ENCODE measurements around the gene HCN1. TPM values are rescaled to one million over a fixed set of nuclear protein-coding genes. Genes with fewer than 3 reads are reported as not detected.

Gene HCN1
- polyA plus RNA-seq, 3 donors, result not detected

DNA sequence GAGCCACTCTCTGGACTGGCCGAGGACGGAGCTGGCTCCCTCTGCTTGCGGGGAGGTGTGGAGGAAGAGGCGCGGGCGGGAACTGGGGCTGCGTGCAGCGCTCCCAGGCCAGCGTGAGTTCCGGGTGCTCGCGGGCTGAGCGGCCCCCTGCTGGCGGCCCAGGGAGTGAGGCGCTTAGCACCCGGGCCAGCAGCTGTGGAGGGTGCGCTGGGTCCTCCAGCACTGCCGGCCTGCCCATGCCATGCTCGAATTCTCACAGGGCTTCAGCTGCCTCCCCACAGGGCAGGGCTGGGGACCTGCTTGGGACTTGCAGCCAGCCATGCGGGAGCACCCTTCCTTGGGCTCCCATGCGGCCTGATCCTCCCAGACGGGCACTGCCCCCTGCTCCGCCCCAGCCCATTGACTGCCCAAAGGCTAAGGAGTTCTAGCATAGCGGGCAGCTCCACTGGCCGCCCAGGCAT is 470.6 kb downstream of the HCN1 start:
- Mint-ChIP-seq H3K4me3 (no peak overlapping the region), H3K27me3 (ENCODE audit: low read depth in 3 of 3) (no peaks in the 10 kb centered on the region), H3K36me3 (no peaks in the 10 kb centered on the region), H3K4me1 (no peaks in the 10 kb centered on the region), H3K9me3 (peaks cover 0 to 18% (median 5%) of the 10 kb centered on the region in 7 donors), H3K27ac (no peak overlapping the region)
- Histone ChIP-seq H3K79me2 (ENCODE audit: insufficient read depth, low read length) (no peaks in the 10 kb centered on the region), H3K36me3 (replicated peaks in 1 of 2; ENCODE audit: control insufficient read depth in 1 of 2, insufficient read depth in 2 of 2, low read length in 2 of 2) (no peaks in the 10 kb centered on the region), H3K4me2 (replicated peaks; ENCODE audit: extremely low read depth, low read length, poor library complexity, severe bottlenecking) (no peak overlapping the region), H3K4me1 (ENCODE audit: control insufficient read depth in 1 of 2, insufficient read depth in 2 of 2, low read length in 2 of 2) (no peaks in the 10 kb centered on the region), H3K4me3 (replicated peaks in 1 of 3; ENCODE audit: low read depth in 2 of 3, low read length in 3 of 3) (no peak overlapping the region), H2AFZ (ENCODE audit: insufficient read depth, low read depth, low read length, poor library complexity, severe bottlenecking) (no peak overlapping the region), H3K27me3 (ENCODE audit: control insufficient read depth in 2 of 2, insufficient read depth in 2 of 2, low read length in 2 of 2) (no peaks in the 10 kb centered on the region), H3K27ac (ENCODE audit: low read depth in 1 of 2, low read length in 2 of 2) (no peak overlapping the region), H3K9ac (ENCODE audit: insufficient read depth, low read length, poor library complexity, severe bottlenecking) (no peak overlapping the region), H3K9me3 (replicated peaks in 1 of 2; ENCODE audit: control insufficient read depth in 1 of 2, insufficient read depth in 1 of 2, low read length in 2 of 2) (peaks cover 18 to 33% of the 10 kb centered on the region in 2 donors), H4K20me1 (ENCODE audit: insufficient read depth, low read length) (no peaks in the 10 kb centered on the region)
- WGBS (ENCODE audit: insufficient coverage), result 94% methylated on average over 24 of the region's 25 CpGs
- no peak for DNase-seq
- TF ChIP-seq, protein P1, sequence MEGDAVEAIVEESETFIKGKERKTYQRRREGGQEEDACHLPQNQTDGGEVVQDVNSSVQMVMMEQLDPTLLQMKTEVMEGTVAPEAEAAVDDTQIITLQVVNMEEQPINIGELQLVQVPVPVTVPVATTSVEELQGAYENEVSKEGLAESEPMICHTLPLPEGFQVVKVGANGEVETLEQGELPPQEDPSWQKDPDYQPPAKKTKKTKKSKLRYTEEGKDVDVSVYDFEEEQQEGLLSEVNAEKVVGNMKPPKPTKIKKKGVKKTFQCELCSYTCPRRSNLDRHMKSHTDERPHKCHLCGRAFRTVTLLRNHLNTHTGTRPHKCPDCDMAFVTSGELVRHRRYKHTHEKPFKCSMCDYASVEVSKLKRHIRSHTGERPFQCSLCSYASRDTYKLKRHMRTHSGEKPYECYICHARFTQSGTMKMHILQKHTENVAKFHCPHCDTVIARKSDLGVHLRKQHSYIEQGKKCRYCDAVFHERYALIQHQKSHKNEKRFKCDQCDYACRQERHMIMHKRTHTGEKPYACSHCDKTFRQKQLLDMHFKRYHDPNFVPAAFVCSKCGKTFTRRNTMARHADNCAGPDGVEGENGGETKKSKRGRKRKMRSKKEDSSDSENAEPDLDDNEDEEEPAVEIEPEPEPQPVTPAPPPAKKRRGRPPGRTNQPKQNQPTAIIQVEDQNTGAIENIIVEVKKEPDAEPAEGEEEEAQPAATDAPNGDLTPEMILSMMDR (IDR thresholded peaks at IDR 0.05), result peak; percentile 14
- intact Hi-C loops (cut with micrococcal nuclease), result no loop called here

DNA sequence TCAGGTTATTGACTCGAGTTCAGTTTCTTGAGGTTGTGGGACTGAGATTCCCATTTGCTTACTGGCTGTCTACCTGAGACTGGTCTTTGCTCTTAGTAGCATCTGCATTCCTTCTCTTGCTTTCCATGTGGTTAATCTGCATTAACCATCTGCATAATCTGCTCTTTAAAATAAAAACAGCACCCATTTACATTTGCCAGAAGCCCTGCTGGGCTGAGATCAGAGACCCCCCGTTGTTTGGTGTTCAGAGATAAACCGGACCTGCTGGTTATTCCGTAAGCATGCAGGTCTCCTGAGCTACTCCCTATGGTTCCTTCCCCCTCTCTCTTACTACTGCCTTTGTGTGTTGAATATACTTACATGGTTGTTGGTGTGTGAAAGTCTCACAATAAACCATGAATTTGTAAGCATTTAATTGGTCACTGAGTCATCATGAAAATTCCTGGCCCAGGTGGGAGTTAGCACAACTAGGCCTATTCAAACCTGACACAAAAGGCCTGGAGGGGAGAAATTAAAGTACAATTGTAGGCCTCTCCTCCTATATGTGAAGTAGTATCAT is 490.7 kb downstream of the HCN1 start:
- TF ChIP-seq, protein P1 (IDR thresholded peaks at IDR 0.05), result no peak
- peaks cover 15 to 18% of the 10 kb centered on the region in 2 donors for H3K9me3 ChIP-seq (replicated peaks in 1 of 2; ENCODE audit: control insufficient read depth in 1 of 2, insufficient read depth in 1 of 2, low read length in 2 of 2)
- intact Hi-C loops (cut with micrococcal nuclease), result no loop called here
- H3K27ac Mint-ChIP-seq, result no peak overlapping the region
- peaks cover 0 to 14% (median 2%) of the 10 kb centered on the region in 7 donors for H3K9me3 Mint-ChIP-seq
- DNase-seq, result no peak
- H3K4me3 ChIP-seq (replicated peaks in 1 of 3; ENCODE audit: low read depth in 2 of 3, low read length in 3 of 3), result no peak overlapping the region
- no peak overlapping the region for H3K4me2 ChIP-seq (replicated peaks; ENCODE audit: extremely low read depth, low read length, poor library complexity, severe bottlenecking)
- H3K36me3 Mint-ChIP-seq, result no peaks in the 10 kb centered on the region
- no peaks in the 10 kb centered on the region for H3K36me3 ChIP-seq (replicated peaks in 1 of 2; ENCODE audit: control insufficient read depth in 1 of 2, insufficient read depth in 2 of 2, low read length in 2 of 2)
- no peak overlapping the region for H3K27ac ChIP-seq (ENCODE audit: low read depth in 1 of 2, low read length in 2 of 2)
- 100% methylated on average over 1 of the region's 4 CpGs for WGBS (ENCODE audit: insufficient coverage)
- no peak overlapping the region for H3K4me3 Mint-ChIP-seq
- no peak overlapping the region for H3K9ac ChIP-seq (ENCODE audit: insufficient read depth, low read length, poor library complexity, severe bottlenecking)
- no peaks in the 10 kb centered on the region for H3K27me3 Mint-ChIP-seq (ENCODE audit: low read depth in 3 of 3)
- no peaks in the 10 kb centered on the region for H3K4me1 Mint-ChIP-seq
- no peaks in the 10 kb centered on the region for H4K20me1 ChIP-seq (ENCODE audit: insufficient read depth, low read length)
- H3K4me1 ChIP-seq (ENCODE audit: control insufficient read depth in 1 of 2, insufficient read depth in 2 of 2, low read length in 2 of 2), result no peaks in the 10 kb centered on the region
- no peaks in the 10 kb centered on the region for H3K79me2 ChIP-seq (ENCODE audit: insufficient read depth, low read length)
- H2AFZ ChIP-seq (ENCODE audit: insufficient read depth, low read depth, low read length, poor library complexity, severe bottlenecking), result no peak overlapping the region
- no peaks in the 10 kb centered on the region for H3K27me3 ChIP-seq (ENCODE audit: control insufficient read depth in 2 of 2, insufficient read depth in 2 of 2, low read length in 2 of 2)
